AG09319 (cell line): Measurements from ENCODE around the gene FAM219B.
"Not testable (repeated sequence)": the region's sequence is repeated elsewhere in the genome, so short reads cannot be mapped to it uniquely, and the experiment has no call there.

ENCODE experiments used
- DNase-seq: peaks from one replicate; pipeline ENCODE4 v3.0.0-alpha.2; 2010; ENCODE audit warnings: low read depth; ENCODE audit errors: extremely low read depth
- TF ChIP-seq, protein P1 (sequence below): IDR thresholded peaks from 2 replicates; pipeline ENCODE4 v1.5.1; 2011; ENCODE audit warnings: low read depth, mild to moderate bottlenecking, inconsistent platforms, low read length, moderate library complexity

FAM219B gene

DNA sequence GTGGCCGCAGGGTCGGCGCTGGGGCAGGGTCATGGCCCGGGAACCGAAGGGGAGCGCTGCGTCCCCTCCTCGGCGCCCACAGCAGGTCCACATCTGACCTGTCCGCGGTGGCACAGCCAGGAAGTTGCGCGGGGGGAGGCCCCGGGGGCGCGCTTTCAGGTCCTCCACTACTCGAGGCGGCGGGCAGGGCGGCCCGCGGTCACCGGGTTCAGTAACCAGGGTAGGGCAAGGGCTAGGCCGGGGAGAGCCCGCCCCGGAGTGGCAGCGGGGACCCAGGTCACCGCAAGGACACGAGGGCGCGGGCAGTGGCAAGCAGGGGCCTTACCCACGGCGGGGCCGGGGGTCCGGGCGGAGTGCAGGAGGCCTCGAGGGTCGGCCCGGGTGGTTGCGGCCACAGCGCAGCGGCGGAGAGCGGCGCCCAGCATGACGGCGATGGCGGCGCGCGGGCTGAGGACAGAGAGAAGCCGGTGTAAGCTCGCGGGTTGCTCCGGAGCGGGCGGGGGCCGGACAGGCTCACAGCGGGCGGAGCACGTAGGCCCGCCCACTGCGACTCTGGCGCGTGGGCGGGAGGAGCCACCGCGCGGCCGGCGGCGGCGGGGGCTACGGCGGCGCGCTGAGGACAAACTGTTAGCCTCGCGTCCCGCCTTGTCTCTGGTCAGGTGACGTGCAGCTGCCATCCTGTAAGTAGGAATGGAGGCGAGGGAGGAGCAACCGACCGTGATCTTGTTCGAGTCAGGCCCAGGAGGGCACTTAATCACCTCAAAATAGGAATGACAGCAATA is 31.1 kb upstream of the FAM219B start, which contains the start of gene COX5A:
Gene COX5A (minus strand): TSS at position 484 of the 782 bp plus-strand sequence. CDS start 59 bp downstream, at position 425.
- TF ChIP-seq, protein P1, sequence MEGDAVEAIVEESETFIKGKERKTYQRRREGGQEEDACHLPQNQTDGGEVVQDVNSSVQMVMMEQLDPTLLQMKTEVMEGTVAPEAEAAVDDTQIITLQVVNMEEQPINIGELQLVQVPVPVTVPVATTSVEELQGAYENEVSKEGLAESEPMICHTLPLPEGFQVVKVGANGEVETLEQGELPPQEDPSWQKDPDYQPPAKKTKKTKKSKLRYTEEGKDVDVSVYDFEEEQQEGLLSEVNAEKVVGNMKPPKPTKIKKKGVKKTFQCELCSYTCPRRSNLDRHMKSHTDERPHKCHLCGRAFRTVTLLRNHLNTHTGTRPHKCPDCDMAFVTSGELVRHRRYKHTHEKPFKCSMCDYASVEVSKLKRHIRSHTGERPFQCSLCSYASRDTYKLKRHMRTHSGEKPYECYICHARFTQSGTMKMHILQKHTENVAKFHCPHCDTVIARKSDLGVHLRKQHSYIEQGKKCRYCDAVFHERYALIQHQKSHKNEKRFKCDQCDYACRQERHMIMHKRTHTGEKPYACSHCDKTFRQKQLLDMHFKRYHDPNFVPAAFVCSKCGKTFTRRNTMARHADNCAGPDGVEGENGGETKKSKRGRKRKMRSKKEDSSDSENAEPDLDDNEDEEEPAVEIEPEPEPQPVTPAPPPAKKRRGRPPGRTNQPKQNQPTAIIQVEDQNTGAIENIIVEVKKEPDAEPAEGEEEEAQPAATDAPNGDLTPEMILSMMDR: no peak
- peak; percentile 87 for DNase-seq

DNA sequence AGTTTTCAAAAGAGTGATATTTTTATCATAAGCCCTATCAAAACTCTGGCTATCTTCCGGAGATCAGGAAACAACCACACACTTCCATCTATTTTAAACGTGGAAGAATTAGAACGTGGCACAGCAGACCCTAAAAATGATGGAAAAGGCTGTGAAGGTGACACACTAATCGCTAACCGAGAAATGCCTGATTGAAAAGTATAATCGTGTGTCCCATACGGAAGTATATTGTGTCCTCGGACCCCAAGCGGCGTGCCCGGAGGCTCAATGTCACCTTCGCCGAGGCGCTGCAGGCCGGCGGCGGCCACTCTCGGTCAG is 30.6 kb upstream of the FAM219B start:
- TF ChIP-seq, protein P1: no peak
- DNase-seq: no peak

- not testable (repeated sequence) for DNase-seq
Observed at GRCh38 chr15:74935193-74935592, 28.5 kb upstream of the FAM219B start.

- no peak for DNase-seq
- TF ChIP-seq, protein P1: no peak
Observed at GRCh38 chr15:74933573-74933972, 26.9 kb upstream of the FAM219B start.

DNA sequence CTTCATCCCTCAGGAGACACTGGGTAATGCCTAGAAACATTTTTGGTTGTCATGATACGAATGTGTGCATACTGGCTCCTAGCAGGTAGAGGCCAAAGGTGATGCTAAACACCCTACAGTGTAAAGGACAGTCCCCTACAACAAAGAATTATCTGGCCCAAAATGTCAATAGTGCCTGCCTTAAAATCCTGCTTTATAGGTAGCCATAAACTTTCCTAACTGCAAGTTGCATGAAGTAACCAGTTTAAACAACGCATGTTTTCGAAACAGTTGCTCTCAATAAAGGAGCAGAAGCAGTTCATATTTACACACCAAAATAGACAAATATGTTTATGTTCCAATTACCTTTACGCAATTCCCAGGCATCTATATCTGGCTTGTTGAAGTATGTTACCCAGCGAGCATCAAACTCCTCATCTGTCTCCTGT is 22.1 kb upstream of the FAM219B start:
- TF ChIP-seq, protein P1: no peak
- DNase-seq: no peak

- TF ChIP-seq, protein P1: no peak
Observed at GRCh38 chr15:74924525-74924924, 17.9 kb upstream of the FAM219B start.

GRCh38 chr15:74920456-74920855 is 13.8 kb upstream of the FAM219B start:
- TF ChIP-seq, protein P1: no peak
- no peak for DNase-seq

More at GRCh38 chr15:74924525-74924924, 17.9 kb upstream of the FAM219B start:
- DNase-seq: no peak

DNA sequence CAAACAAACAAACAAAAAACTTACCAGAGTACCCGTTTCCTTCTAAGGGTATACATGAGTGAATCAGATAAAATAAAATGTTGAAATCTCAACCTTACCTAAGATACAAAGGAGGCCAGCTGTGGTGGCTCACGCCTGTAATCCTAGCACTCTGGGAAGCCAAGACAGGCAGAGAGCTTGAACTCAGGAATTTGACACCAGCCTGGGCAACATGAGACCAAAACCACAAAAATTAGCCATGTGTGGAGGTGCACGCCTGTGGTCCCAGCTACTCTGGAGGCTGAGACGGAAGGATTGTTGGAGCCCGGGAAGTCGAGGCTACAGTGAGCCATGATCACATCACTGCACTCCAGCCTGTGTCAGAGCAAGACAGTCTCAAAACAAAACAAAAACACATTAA is 11.0 kb upstream of the FAM219B start:
- DNase-seq: no peak
- TF ChIP-seq, protein P1: no peak

DNA sequence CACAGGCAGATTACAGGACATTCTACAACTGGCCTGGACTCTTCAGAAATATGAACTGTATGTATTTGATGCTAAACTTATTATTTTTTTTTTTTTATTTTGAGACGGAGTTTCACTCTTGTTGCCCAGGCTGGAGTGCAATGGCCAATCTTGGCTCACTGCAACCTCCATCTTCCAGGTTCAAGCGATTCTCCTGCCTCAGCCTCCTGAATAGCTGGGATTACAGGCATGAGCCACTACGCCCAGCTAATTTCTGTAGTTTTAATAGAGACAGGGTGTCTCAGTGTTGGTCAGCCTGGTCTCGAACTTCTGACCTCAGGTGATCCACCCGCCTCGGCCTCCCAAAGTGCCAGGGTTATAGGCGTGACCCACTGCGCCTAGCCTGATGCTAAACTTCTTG is 7.1 kb upstream of the FAM219B start:
- DNase-seq: not testable (repeated sequence)
